HG02943 (cell line): ENCODE data around the gene SLC25A23.

Experiments
- ATAC-seq: cut with Tn5 transposase; IDR thresholded peaks from one replicate; pipeline ENCODE4 v1.9.1; 2021; ENCODE audit warnings: mild to moderate bottlenecking, low read depth, moderate library complexity; ENCODE audit not compliant: unreplicated experiment

SLC25A23 gene

DNA sequence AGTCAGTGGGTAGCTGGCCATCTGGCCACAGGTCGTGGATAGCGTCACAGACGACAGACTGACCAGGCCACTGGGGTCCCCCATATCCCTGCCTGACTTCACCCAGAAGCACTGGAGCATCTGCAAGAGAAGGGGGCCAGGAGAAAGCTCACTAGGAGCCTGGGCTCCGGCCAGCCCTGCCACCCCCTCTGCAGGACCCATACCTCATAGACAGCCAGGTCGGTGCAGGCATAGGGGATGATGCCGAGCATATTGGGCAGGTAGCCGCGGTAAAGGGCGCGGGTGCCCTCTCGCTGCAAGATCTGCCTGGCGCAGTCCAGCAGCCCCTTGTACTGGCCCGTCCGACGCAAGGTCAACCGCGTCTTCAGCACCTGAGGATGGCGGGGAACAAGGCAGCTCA is 32.5 kb downstream of the SLC25A23 start:
- ATAC-seq, result no peak

DNA sequence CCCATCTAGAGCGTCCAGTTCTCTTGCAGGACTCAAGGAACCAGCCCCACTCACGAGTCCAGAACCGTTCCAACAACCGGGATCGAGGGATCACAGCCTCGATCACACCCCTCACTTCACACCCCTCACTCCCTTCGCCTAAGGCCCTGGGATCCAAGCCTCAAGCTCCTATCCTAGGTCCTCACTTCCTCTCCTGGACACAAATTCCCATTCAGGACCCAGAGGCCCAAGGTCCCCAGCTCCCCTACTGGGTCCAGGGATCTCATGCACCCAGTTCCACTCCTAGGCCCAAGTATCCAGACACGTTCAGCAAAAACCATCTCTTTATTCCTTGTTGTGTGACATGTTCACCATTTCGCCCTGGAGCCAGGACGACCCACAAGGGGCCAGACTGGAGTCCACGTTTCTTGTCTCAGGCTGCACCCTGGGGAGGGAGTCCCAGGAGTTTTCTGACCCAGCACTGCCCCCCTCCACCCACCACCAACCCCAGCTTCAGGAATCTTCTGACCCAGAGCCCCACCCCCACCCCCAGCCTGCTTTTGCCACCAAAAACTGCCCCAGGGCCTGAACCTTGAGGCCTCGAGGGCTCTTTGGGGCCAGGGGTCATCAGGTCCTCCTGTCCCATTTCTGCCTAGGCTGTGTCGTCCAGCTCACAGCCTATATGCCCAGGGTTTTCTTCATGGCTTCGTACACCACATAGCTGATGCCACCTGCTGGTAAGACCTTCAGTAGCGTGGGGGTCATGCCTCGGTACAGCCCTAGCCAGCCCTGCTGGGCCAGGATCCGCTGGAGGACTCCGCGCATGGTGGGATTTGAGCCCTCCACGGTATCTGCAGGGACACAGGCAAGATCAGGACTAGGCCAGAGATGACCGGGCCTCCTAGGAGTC is 33.6 kb downstream of the SLC25A23 start:
- ATAC-seq, result no peak

DNA sequence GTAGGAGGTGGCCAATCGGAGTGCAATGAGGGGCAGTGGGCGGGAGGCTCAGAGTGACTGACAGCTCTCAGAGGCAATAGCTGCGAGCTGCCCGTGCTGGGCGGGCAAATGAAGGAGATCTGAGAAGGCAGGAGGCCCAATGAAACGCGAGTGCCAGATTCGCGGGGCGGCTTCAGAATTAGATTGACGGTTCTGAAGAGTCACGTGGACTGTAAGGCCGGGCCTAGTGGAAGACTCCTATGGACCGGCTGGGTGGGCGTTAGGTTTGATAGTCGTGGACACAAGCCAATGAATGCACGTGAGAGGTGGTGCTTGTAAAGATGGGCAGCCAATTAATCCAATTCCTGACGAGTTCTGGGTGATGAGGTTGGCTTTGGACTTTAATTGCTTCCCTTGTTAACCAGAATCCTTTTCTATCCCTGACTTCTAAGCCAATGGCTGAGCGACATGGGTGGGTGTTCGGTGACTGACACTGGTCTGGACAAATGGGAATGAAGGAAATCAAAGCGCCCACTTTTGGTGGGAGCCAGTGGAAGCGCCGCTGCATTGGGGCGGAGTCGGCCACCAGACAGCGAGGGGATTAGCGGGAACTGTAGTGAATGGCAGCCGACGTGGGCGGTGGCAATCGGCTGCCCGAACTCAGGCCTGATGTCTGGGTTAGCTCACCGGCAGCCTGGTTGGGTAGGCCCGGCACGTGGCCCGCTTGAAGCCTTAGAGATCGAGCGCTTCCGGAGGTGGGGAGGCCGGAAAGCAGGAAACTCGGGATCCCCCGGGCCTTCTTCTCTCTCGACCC is 34.5 kb downstream of the SLC25A23 start:
- peak; percentile 85 for ATAC-seq

GRCh38 chr19:6424195-6424938 is 35.2 kb downstream of the SLC25A23 start, which contains the start of gene KHSRP:
Gene KHSRP (minus strand): TSS chr19:6424811. CDS start chr19:6424701, 110 bp downstream.
- ATAC-seq, result no peak

GRCh38 chr19:6423499-6424194 is 35.9 kb downstream of the SLC25A23 start:
- ATAC-seq, result no peak

DNA sequence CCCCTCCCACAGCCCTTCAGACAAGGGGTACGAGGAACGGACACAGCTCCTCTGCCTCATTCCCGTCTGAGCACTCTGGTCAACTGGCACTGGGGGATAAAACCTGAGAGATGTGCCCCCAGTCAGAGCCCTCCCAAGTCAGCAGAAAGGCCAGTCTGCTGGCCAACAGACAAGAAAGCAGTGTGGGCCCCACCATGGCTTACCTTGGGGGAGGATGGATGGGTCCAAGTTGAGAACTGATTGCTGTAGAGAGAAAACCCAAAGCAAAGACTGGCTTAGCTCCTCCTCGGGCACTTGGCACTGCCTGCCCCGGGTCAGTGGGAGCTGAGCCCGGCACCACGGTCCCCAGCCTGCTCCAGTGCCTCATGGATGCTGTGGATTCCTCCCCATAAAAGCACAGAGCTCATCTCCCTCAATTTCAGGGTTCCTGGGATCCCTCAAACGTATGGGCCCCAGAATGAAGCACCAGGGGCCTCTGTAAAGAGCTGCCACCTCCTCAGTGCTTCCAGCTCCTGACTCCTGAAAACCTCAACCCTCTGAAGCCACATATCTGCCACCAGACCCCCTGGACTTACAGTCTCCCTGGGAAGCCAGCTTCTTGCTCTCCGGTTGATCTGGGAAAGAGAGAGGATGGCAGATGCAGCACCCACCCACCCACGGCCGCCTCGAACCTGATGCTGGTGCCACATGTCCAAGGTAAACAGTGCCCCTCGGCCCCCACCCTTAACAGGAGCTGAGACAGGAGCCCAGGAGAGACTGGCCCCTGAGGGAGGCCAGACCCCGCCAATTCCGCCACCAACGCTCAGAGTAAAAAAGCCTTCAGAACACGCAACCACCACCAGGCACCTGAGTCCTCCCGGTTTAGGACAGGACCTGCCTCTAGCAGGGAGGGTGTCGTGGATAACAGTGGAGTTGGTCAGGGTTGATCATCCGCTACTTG is 38.2 kb downstream of the SLC25A23 start:
- no peak for ATAC-seq

- ATAC-seq, result no peak
Observed at GRCh38 chr19:6418562-6418932, 41.0 kb downstream of the SLC25A23 start.

DNA sequence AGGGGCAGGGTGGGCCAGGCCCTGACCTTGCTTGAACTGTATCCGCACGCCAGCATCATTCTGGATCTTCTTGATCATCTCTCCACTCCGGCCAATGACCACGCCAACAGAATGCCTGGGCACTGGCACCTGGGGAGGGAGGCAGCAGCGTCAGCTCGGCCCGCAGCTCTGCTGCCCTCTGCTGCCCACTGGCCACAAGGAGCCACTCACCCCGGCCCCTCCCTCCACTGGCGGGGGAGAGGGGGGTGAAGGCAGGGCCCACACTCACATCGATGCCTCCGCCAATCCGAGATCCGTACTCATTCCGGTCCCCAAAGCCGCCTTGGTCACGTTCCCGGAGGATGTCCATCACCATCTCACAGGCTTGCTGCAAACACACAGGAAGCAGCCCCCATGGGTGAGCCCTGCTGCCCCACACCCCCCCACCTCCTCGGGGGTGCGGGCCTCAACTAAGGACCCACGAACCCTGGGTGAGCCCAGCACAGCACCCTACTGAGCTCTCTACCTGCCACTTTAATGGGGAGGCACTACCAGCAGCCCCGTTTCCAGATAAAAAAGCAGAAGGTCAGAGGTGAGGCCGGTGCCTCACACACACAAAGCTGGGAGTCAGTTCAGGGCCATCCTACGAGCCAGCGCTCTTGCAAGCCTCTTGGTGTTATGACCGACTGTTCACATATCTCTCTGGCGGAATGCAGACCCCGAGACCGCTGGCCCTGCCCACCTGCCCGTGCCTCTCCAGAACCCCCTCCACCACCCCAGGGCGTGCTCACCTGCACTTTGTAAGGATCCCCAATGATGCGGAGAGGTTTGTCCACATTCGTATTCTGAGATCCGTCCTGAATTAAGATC is 41.7 kb downstream of the SLC25A23 start:
- ATAC-seq, result no peak

GRCh38 chr19:6416658-6417405 is 42.8 kb downstream of the SLC25A23 start:
- no peak for ATAC-seq

- no peak for ATAC-seq
Observed at GRCh38 chr19:6415591-6416190, 43.9 kb downstream of the SLC25A23 start.

GRCh38 chr19:6414793-6415590 is 44.6 kb downstream of the SLC25A23 start:
- ATAC-seq, result no peak

GRCh38 chr19:6413721-6414643 is 45.6 kb downstream of the SLC25A23 start:
- ATAC-seq, result no peak

GRCh38 chr19:6413291-6413690 is 46.3 kb downstream of the SLC25A23 start:
- no peak for ATAC-seq

DNA sequence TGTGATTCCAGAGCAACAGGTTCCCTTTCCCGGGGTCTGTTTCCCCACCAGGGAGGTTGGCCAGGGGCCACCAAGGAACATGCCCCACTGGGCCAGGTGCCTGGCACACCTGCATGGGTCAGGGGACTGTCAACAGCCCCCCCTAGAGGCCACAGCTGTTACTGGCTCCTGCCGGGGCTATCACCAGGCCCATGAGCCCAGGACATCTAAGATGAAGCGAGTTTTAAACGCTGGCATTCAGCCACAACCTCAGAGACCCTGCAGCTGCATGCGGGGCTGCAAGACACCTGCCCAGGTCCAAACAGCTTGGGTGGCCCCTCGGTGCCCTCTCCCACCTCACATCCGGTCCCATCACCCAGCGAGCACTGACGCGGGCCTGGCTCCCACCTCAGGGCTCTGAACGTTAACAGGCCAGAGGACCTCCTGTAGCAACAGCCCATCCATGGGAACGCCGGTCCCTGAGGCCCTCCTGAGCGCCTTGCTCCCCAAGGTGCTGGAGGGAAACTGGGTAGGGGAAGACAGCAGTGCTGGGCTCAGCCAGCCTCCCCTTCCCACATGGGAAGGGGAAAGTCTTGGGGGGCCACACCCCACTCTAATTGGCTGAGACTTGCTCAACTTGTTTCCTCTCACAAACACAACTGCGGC is 47.0 kb downstream of the SLC25A23 start:
- no peak for ATAC-seq

DNA sequence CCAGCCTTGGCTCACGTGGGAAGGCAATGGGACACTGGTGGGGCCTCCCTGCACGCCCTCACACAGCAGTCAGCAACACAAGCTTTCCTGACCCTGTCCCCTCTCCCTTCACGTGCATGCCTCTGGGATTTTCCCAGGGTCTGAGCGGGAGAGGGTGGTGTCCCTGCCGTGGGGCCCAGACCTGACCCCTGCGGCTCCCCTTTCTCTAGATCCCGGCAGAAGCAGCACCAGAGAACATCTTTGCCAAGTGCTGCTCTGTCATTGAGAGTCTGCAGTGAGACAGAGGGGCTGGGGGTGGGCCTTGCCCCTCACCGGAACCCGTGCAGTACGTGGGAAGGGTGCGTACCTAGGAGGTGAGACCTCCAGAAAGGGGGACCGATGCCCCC is 47.5 kb downstream of the SLC25A23 start:
- no peak for ATAC-seq
